Naive thymus-derived CD8-positive, alpha-beta T cell (primary cell): Measurements from ENCODE around the gene XYLB. TPM values are rescaled to one million over a fixed set of nuclear protein-coding genes. Genes with fewer than 3 reads are reported as not detected.

Experiments used
- polyA plus RNA-seq, 3 donors: library from polyadenylated mRNA; unstranded; fragments of 300-500 nt; fragmentation: Illumina TruSeq; gene quantifications; one replicate each; pipeline ENCODE4 v1.2.3, GENCODE V29; 2021
- total RNA-seq, 8 experiments: library from RNA in 2 of 8; stranded (reverse) in 2 of 8; gene quantifications; one replicate each; pipeline ENCODE4 v1.2.3 and lab custom pipeline; 2021 to 2026

Gene XYLB
- total and polyA plus RNA-seq, 5 experiments from 2014 or later: 0.29 to 3.4 (median 0.83) TPM

Other genes with a start within 250 kb of the XYLB start
- gene ACAA1, start 209.7 kb upstream of the XYLB start, total RNA-seq: 10 to 100 TPM; 81.0 to 84.3 TPM
- gene ACAA1, start 209.7 kb upstream of the XYLB start, polyA plus RNA-seq: 10 to 100 TPM; 53.5 to 64.8 (median 55.6) TPM
- gene MYD88, start 208.1 kb upstream of the XYLB start, total RNA-seq: 10 to 100 TPM; 40.6 to 44.7 TPM
- 10 to 100 TPM; 54.5 to 73.9 (median 71.8) TPM for gene MYD88, start 208.1 kb upstream of the XYLB start, polyA plus RNA-seq
- 10 to 100 TPM; 40.3 to 40.8 TPM for gene OXSR1, start 181.2 kb upstream of the XYLB start, total RNA-seq
- 10 to 100 TPM; 12.9 to 14.0 (median 13.1) TPM for gene OXSR1, start 181.2 kb upstream of the XYLB start, polyA plus RNA-seq
- gene SLC22A13, start 81.0 kb upstream of the XYLB start, total RNA-seq: 1 to 10 TPM; 1.0 TPM
- under 1 TPM in 1 of 3 donors, not detected in 2; 0.08 TPM for gene SLC22A13, start 81.0 kb upstream of the XYLB start, polyA plus RNA-seq
- gene SLC22A14, start 64.5 kb upstream of the XYLB start, total RNA-seq: under 1 TPM in 1 of 2 experiments, not detected in 1; 0.22 TPM
- not detected for gene SLC22A14, start 64.5 kb upstream of the XYLB start, polyA plus RNA-seq
- gene ACVR2B, start 107.1 kb downstream of the XYLB start, total RNA-seq: 10 to 100 TPM; 13.7 to 16.1 TPM
- 1 to 10 TPM in 2 of 3 donors, under 1 TPM in 1; 0.69 to 1.9 (median 1.2) TPM for gene ACVR2B, start 107.1 kb downstream of the XYLB start, polyA plus RNA-seq
- gene EXOG, start 149.6 kb downstream of the XYLB start, total RNA-seq: 10 to 100 TPM; 32.7 to 33.5 TPM
- 1 to 10 TPM; 2.6 to 8.4 (median 6.3) TPM for gene EXOG, start 149.6 kb downstream of the XYLB start, polyA plus RNA-seq